Mesothelial cell of epicardium (in vitro differentiated cells): ENCODE data around the gene LRIG3. TPM values are rescaled to one million over a fixed set of nuclear protein-coding genes. Genes with fewer than 3 reads are reported as not detected.

Experiments used
- DNase-seq, 2 experiments: peaks; one replicate each; pipeline ENCODE4 v3.0.0; 2021; ENCODE audit warnings: low spot score in 2 of 2; ENCODE audit not compliant: unreplicated experiment in 2 of 2
- H3K27ac Mint-ChIP-seq: 2 replicates; pipeline ENCODE4 v1.8.0; 2021; ENCODE audit warnings: mixed read lengths
- H3K27me3 Mint-ChIP-seq: 2 replicates; pipeline ENCODE4 v1.8.0; 2021; ENCODE audit warnings: low read depth, mixed read lengths
- H3K36me3 Mint-ChIP-seq: 2 replicates; pipeline ENCODE4 v1.8.0; 2021; ENCODE audit warnings: mixed read lengths
- H3K4me1 Mint-ChIP-seq: 2 replicates; pipeline ENCODE4 v1.8.0; 2021; ENCODE audit warnings: mixed read lengths
- H3K4me3 Mint-ChIP-seq: 2 replicates; pipeline ENCODE4 v1.8.0; 2021; ENCODE audit warnings: mild to moderate bottlenecking, moderate library complexity, mixed read lengths
- H3K9me3 Mint-ChIP-seq: 2 replicates; pipeline ENCODE4 v1.8.0; 2021; ENCODE audit warnings: mixed read lengths
- total RNA-seq: library from RNA; stranded (reverse); gene quantifications from 3 replicates; pipeline ENCODE4 v1.2.1, GENCODE V29; 2021
- TF ChIP-seq, protein P1 (sequence below): fragments of 200-600 bp; sonication (generic); IDR thresholded peaks from one replicate; pipeline ENCODE4 v1.5.0; 2021; ENCODE audit warnings: antibody characterized with exemption; ENCODE audit not compliant: unreplicated experiment

The LRIG3 gene, protein sequence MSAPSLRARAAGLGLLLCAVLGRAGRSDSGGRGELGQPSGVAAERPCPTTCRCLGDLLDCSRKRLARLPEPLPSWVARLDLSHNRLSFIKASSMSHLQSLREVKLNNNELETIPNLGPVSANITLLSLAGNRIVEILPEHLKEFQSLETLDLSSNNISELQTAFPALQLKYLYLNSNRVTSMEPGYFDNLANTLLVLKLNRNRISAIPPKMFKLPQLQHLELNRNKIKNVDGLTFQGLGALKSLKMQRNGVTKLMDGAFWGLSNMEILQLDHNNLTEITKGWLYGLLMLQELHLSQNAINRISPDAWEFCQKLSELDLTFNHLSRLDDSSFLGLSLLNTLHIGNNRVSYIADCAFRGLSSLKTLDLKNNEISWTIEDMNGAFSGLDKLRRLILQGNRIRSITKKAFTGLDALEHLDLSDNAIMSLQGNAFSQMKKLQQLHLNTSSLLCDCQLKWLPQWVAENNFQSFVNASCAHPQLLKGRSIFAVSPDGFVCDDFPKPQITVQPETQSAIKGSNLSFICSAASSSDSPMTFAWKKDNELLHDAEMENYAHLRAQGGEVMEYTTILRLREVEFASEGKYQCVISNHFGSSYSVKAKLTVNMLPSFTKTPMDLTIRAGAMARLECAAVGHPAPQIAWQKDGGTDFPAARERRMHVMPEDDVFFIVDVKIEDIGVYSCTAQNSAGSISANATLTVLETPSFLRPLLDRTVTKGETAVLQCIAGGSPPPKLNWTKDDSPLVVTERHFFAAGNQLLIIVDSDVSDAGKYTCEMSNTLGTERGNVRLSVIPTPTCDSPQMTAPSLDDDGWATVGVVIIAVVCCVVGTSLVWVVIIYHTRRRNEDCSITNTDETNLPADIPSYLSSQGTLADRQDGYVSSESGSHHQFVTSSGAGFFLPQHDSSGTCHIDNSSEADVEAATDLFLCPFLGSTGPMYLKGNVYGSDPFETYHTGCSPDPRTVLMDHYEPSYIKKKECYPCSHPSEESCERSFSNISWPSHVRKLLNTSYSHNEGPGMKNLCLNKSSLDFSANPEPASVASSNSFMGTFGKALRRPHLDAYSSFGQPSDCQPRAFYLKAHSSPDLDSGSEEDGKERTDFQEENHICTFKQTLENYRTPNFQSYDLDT
- total RNA-seq: 16.2 to 22.3 TPM (median 20.3 TPM) in 3 replicates

DNA sequence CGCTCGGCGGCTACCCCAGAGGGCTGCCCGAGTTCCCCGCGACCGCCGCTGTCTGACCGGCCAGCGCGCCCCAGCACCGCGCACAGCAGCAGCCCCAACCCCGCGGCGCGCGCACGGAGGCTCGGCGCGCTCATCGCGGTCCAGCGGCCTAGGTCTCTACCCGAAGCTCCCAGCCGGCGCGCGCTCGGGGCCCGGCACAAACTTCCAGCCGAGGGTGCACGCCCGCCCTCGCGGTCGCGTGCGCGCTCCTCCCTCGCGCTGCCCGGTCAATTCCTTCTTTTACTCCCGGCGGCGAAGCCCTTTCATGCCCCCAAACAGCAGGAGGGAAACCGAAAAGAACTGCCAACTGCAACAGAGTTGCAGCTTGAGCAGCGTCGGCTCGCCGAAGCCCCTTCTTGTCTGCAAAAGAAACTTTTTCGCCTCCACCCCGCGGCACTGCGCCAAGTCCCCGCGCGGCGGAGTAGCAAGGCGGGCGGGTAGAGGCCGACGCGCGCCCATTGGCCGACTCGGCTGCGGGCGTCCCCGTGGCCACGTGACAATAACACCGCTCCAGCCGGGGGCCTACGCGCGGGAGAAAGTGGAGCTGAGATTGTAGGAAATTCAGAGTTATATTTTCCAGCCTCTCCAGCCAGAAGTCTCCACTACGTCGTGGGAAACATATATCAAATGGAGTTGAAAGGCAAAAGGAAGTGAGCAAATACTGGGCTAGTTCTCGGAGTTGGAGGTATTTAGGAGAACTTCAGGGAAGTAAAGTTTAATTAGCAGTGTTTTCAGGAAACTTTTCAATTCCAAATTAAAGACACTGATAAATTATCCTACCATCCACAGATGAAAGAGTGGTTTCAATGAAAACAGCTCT lies at the start of gene LRIG3:
Gene LRIG3 (minus strand): TSS at position 403 of the 859 bp plus-strand sequence. CDS start 269 bp downstream, at position 134.
- Mint-ChIP-seq H3K9me3 (no peaks in the 10 kb centered on the region), H3K4me1 (peaks cover 45% of the 10 kb centered on the region), H3K4me3 (peak within 1 kb of the TSS; percentile 94), H3K36me3 (no peaks in the 10 kb centered on the region), H3K27ac (peak within 1 kb of the TSS; percentile 98), H3K27me3 (no peaks in the 10 kb centered on the region)
- peak; percentile 80 to 90 for DNase-seq
- TF ChIP-seq, protein P1, sequence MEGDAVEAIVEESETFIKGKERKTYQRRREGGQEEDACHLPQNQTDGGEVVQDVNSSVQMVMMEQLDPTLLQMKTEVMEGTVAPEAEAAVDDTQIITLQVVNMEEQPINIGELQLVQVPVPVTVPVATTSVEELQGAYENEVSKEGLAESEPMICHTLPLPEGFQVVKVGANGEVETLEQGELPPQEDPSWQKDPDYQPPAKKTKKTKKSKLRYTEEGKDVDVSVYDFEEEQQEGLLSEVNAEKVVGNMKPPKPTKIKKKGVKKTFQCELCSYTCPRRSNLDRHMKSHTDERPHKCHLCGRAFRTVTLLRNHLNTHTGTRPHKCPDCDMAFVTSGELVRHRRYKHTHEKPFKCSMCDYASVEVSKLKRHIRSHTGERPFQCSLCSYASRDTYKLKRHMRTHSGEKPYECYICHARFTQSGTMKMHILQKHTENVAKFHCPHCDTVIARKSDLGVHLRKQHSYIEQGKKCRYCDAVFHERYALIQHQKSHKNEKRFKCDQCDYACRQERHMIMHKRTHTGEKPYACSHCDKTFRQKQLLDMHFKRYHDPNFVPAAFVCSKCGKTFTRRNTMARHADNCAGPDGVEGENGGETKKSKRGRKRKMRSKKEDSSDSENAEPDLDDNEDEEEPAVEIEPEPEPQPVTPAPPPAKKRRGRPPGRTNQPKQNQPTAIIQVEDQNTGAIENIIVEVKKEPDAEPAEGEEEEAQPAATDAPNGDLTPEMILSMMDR: peak; percentile 16

DNA sequence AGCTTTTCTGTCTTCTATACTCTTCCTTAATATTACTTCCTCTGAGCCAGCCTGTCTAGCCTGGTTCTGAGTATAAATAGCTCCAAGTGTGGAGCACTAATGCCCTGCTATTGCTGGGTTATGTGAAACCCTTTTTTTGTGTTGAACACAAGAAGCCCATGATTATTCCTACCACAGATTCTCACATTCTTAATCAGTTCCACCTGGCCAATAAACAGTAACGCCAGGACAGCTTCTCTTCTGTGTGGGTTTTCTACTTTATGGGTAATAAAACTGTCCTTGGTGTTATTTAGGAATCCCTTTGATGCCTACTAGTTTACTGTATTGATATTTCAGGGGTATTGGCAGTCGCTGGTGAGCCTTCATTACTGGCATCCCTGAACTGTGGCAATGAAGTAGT lies 48.9 kb upstream of the LRIG3 start:
- Mint-ChIP-seq H3K36me3 (no peaks in the 10 kb centered on the region), H3K9me3 (no peaks in the 10 kb centered on the region), H3K27ac (no peak overlapping the region), H3K4me3 (no peak overlapping the region), H3K27me3 (no peaks in the 10 kb centered on the region), H3K4me1 (peaks cover 8% of the 10 kb centered on the region)
- TF ChIP-seq, protein P1: no peak
- DNase-seq: no peak

DNA sequence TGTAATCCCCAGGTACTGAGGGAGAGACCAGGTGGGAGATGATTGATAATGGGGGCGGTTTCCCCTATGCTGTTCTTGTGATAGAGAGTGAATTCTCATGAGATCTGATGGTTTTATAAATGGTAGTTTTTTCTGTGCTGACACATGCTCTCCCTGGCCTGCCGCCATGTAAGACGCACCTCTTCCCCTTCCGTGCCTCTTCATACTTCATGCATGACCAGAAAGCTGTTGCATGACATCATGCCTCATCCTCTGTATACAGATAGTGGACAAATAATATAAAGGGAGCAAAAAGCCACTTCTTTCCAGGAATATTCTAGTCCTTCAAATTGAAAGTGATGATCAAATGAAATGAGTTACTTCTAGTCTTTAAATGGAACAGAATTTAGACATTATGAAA lies 47.3 kb upstream of the LRIG3 start:
- peaks cover 3% of the 10 kb centered on the region for H3K9me3 Mint-ChIP-seq
- H3K27me3 Mint-ChIP-seq: no peaks in the 10 kb centered on the region
- H3K27ac Mint-ChIP-seq: no peak overlapping the region
- TF ChIP-seq, protein P1: no peak
- peaks cover 8% of the 10 kb centered on the region for H3K4me1 Mint-ChIP-seq
- no peak for DNase-seq
- no peak overlapping the region for H3K4me3 Mint-ChIP-seq
- H3K36me3 Mint-ChIP-seq: no peaks in the 10 kb centered on the region

DNA sequence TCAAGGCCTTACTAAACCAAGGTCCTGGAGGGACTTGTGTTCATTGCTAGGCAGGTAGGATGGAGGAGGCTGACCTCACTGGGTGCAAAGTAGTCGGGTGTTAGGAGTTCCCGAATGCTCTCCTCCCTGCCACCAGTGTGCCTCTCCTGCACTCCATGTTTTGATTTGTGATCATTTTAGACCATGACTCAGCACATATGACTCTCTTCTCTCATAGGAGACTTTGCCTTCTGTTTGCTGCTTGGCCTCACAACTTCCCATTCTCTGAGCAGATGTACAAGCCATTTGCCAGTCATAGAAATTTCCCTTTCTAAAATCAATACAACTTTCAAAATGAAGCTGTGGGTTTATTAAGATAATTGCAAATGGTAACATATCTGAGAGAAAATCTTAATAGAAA lies 46.6 kb upstream of the LRIG3 start:
- Mint-ChIP-seq H3K36me3 (no peaks in the 10 kb centered on the region), H3K4me3 (no peak overlapping the region), H3K27ac (no peak overlapping the region), H3K27me3 (no peaks in the 10 kb centered on the region), H3K4me1 (peaks cover 8% of the 10 kb centered on the region), H3K9me3 (peaks cover 3% of the 10 kb centered on the region)
- TF ChIP-seq, protein P1: no peak
- no peak for DNase-seq

DNA sequence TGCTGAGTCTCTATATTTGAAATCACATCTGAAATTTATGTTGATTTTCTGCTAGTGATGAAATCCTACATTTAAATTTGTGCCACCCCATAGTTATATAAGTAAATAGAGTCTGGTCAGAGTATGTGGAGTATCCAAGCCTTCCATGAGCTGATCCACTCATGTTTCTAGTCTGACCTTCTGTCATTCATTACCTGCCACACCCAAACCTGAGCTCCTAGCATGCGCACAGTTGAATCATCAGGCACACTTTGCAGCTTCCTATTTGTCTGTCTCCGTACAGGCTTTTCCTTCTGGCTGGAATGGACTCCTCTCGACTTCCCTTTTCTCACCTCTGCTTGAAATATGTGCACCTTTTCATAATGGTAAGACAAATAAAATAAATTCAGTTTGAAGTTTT lies 45.3 kb upstream of the LRIG3 start:
- Mint-ChIP-seq H3K27me3 (no peaks in the 10 kb centered on the region), H3K4me3 (no peak overlapping the region), H3K9me3 (peaks cover 3% of the 10 kb centered on the region), H3K27ac (no peak overlapping the region), H3K36me3 (no peaks in the 10 kb centered on the region), H3K4me1 (peaks cover 10% of the 10 kb centered on the region)
- no peak for DNase-seq
- TF ChIP-seq, protein P1: no peak
